Ramos (cell line): ENCODE results near the gene RAB40C.

Experiments
- in situ Hi-C: fragments of 300-500 bp; cut with MboI; formaldehyde crosslinking; loops from one replicate; pipeline ENCODE4 v1.14.3; 2022; ENCODE audit warnings: low sequenced_read_pairs; ENCODE audit not compliant: unreplicated experiment

Gene RAB40C

DNA sequence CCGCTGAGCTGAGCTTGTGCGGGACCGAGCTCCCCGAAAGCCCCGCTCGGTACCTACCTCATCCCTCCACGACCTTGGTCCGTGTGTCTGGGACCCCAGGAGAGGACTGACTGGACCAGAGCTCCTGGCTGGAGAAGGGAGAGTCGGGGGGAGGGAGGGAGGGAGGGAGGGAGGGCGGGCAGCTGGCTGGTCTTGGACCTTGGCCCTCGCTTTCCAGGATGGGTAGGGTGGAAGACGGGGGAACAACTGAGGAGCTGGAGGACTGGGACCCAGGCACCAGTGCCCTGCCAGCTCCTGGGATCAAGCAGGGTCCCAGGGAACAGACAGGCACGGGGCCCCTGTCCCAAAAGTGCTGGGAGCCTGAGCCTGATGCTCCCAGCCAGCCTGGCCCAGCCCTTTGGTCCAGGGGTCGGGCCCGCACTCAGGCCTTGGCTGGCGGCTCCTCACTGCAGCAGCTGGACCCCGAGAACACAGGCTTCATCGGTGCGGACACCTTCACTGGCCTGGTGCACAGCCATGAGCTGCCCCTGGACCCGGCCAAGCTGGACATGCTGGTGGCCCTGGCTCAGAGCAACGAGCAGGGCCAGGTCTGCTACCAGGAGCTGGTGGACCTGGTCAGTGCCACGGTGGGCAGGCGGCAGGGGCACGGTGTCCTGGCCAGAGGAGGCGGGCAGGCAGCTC is 86.2 kb downstream of the RAB40C start:
- in situ Hi-C loops = no loop called here

DNA sequence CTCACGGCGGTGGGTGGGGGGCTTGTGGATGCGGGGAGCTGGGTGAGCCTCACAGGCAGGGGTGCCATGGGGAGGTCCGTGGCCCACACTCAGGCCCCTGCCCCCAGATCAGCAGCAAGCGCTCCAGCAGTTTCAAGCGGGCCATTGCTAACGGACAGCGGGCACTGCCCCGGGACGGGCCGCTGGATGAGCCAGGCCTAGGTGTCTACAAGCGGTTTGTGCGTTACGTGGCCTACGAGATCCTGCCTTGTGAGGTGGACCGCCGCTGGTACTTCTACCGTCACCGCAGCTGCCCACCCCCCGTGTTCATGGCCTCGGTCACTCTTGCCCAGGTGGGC is 86.7 kb downstream of the RAB40C start:
- in situ Hi-C loops = no loop called here

DNA sequence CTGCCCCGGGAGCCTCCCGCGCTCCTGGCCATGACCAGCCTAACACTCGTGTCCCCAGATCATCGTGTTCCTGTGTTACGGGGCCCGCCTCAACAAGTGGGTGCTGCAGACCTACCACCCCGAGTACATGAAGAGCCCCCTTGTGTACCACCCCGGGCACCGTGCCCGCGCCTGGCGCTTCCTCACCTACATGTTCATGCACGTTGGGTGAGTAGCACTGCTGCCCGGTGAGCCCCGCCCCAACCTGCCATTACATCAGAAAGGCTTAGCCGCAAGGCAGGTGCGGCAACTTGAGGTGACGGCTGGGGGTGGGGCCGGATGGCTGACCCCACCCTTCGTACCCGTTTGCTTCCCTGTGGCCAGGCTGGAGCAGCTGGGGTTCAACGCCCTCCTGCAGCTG is 87.0 kb downstream of the RAB40C start:
- in situ Hi-C loops = no loop called here

DNA sequence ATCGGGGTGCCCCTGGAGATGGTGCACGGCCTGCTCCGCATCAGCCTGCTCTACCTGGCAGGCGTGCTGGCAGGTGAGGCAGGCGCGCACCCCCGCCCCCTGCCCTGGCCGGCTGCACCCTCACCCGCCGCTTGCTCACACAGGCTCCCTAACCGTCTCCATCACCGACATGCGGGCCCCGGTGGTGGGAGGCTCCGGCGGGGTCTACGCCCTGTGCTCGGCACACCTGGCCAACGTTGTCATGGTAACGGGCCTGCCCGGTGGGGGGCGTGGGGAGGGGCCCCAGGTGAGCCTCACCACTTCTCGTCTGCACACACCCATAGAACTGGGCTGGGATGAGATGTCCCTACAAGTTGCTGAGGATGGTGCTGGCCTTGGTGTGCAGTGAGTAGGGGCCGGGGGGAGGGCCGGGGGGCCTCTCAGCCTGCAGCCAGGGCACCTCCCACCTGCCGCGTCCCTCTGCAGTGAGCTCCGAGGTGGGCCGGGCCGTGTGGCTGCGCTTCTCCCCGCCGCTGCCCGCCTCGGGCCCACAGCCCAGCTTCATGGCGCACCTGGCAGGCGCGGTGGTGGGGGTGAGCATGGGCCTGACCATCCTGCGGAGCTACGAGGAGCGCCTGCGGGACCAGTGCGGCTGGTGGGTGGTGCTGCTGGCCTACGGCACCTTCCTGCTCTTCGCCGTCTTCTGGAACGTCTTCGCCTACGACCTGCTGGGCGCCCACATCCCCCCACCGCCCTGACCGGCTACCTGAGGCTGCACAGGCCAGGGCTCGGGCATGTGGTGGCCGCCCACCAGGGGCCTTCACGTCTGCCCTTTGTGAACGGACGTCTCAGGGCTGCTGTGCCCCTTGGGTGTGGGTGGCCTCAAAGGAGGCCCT is 87.7 kb downstream of the RAB40C start:
- in situ Hi-C loops = no loop called here

DNA sequence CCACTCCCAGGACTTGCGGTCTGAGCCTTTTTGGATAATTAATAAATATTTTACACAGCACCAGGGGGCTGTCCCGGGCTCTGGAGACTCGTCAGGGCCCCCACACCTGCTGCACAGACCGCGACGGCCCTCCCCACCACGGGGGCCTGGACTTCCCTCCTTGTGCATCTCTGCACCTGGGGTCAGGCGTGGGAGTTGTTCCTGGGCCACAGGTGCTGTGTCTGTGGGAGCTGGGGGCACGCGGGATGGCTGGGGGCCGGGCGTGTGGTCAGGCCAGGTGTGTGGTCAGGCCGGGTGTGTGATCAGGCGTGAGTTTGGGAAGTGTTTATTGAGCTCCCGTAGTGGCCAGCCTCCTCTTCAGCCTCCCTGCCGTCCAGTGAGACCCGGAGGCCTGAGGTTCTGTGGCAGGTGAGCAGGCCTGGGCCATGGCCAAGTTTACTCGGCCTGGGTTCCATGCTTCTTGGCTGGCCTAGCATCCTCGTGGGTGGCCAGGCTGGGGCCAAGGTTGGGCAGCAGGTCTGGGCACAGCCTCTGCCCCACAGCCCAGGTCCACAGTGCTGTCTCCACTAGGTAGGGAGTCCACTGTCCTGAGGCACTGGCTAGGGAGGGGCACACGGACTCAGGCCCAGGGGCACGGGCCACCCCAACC is 88.5 kb downstream of the RAB40C start:
- in situ Hi-C loops = no loop called here
